Left lung (tissue), 10 donors: Measurements from ENCODE around the gene RHAG. TPM values are rescaled to one million over a fixed set of nuclear protein-coding genes. Genes with fewer than 3 reads are reported as not detected.

Experiments
- ATAC-seq: fragments of 200-7000 bp; cut with Tn5 transposase; one replicate; pipeline ENCODE4 v1.9.1; 2020; ENCODE audit warnings: moderate library complexity
- DNase-seq, 4 donors: peaks; one replicate each; pipeline ENCODE4 v3.0.0-alpha.2; 2013 to 2020
- H3K27ac ChIP-seq, 2 donors: fragments of 200-600 bp; sonication (generic) in 1 of 2; one replicate each; pipeline versions ENCODE4 v1.5.0 to v1.8.0; 2020 to 2021
- H3K27me3 ChIP-seq, 2 donors: fragments of 200-600 bp; sonication (generic) in 1 of 2; one replicate each; pipeline versions ENCODE4 v1.5.0 to v1.8.0; 2020 to 2021
- H3K36me3 ChIP-seq, 2 donors: fragments of 200-600 bp; sonication (generic) in 1 of 2; one replicate each; pipeline versions ENCODE4 v1.5.0 to v1.8.0; 2020 to 2021
- H3K4me1 ChIP-seq, 2 donors: fragments of 200-600 bp; one replicate each; pipeline ENCODE4 v1.8.0; 2021
- H3K4me3 ChIP-seq, 2 donors: fragments of 200-600 bp; sonication (generic) in 1 of 2; one replicate each; pipeline versions ENCODE4 v1.5.0 to v1.8.0; 2020 to 2021; ENCODE audit warnings: mild to moderate bottlenecking in 1 of 2
- H3K9me3 ChIP-seq, 2 donors: fragments of 200-600 bp; sonication (generic) in 1 of 2; one replicate each; pipeline versions ENCODE4 v1.5.0 to v1.8.0; 2020 to 2021
- intact Hi-C, 2 donors: fragments of 100-400 bp; cut with DNase I; formaldehyde crosslinking; loops; one replicate each; pipeline versions ENCODE4 v1.11.2 to v1.14.2; 2022
- polyA plus RNA-seq, 6 donors: library from polyadenylated mRNA; unstranded; fragments of 120-200 nt; gene quantifications; one replicate each; pipeline ENCODE4 v1.2.1, GENCODE V29; 2013; ENCODE audit not compliant: insufficient read length in 6 of 6
- total RNA-seq, 2 donors: library from RNA; stranded (reverse); fragmentation: NEBNext Ultra II Directional; extraction: Animal tissue kit (Norgen Biotek cat#: 25700); gene quantifications; one replicate each; pipeline ENCODE4 v1.2.1, GENCODE V29; 2021
- TF ChIP-seq, protein P1 (sequence below), 2 donors: fragments of 200-600 bp; sonication (generic) in 1 of 2; IDR thresholded peaks; one replicate each; pipeline versions ENCODE4 v1.5.0 to v1.8.0; 2021; ENCODE audit warnings: antibody characterized with exemption in 2 of 2
- donor health status: DM: no; HTN: yes; CAD: no.
- donor health status: DM: no; HTN: no; CAD: no.

RHAG gene
- total and polyA plus RNA-seq, 8 donors, result 1.4 to 2.2 (median 1.9) TPM; not detected in 2

DNA sequence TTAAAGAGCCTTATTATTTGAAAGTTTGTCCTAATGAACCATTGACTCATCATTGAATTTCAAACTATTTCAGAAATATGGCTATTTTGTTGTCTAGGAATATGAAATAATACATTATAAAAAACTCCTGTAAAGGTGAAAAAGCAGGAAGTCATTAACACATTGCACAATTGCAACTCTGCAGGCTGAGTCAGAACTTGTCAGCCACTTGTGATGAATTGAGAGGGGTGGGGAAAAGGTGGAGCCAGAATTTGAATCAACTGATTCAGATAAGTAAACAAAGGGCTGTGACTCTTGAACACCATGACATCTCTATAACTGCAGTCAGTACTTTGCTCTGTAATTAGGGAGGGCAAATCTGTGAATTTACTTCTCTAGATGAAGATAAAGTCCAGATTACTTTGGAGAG, 80.2 kb downstream of the RHAG start:
- ATAC-seq (peak; percentile 92), DNase-seq (peak in 1 of 4 donors; percentile 66)
- H3K4me3 ChIP-seq, result no peak overlapping the region

DNA sequence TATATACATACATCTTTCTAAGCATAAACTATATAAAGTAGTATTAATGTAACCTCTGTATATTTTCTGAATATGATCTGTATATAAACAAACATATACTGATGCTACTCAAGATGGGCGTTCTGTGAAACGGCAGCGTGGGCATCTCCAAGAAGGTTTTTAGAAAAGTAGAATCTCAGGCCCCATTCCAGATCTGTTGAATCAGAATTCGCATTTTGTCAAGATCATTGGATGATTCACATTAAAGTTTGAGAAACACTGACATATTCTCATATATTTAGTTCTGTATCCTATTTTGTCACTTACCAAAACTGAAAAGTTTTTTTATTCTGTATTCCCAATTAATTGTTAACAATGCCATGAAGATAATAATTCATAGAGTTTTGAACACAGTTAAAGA, 80.7 kb downstream of the RHAG start:
- Histone ChIP-seq H3K4me3 (no peak overlapping the region), H3K27ac (peak overlapping the region; percentile 16 to 65), H3K9me3 (no peaks in the 10 kb centered on the region), H3K36me3 (no peaks in the 10 kb centered on the region), H3K4me1 (peaks cover 0 to 9% of the 10 kb centered on the region in 2 donors), H3K27me3 (peaks cover 8 to 24% of the 10 kb centered on the region in 2 donors)
- intact Hi-C loops, result no loop called here
- TF ChIP-seq, protein P1, sequence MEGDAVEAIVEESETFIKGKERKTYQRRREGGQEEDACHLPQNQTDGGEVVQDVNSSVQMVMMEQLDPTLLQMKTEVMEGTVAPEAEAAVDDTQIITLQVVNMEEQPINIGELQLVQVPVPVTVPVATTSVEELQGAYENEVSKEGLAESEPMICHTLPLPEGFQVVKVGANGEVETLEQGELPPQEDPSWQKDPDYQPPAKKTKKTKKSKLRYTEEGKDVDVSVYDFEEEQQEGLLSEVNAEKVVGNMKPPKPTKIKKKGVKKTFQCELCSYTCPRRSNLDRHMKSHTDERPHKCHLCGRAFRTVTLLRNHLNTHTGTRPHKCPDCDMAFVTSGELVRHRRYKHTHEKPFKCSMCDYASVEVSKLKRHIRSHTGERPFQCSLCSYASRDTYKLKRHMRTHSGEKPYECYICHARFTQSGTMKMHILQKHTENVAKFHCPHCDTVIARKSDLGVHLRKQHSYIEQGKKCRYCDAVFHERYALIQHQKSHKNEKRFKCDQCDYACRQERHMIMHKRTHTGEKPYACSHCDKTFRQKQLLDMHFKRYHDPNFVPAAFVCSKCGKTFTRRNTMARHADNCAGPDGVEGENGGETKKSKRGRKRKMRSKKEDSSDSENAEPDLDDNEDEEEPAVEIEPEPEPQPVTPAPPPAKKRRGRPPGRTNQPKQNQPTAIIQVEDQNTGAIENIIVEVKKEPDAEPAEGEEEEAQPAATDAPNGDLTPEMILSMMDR (IDR thresholded peaks at IDR 0.05), result no peak
- ATAC-seq (no peak), DNase-seq (no peak)

More for the DNA sequence above, 80.2 kb downstream of the RHAG start:
- peaks cover 0 to 4% of the 10 kb centered on the region in 2 donors for H3K4me1 ChIP-seq
- intact Hi-C loops, result no loop called here
- H3K36me3 ChIP-seq, result no peaks in the 10 kb centered on the region
- H3K9me3 ChIP-seq, result no peaks in the 10 kb centered on the region
- TF ChIP-seq, protein P1 (IDR thresholded peaks at IDR 0.05), result no peak
- peak overlapping the region; percentile 65 to 67 for H3K27ac ChIP-seq
- H3K27me3 ChIP-seq, result peaks cover 5 to 19% of the 10 kb centered on the region in 2 donors

Other genes starting within 250 kb of the RHAG start
- gene MMUT, start 173.6 kb downstream of the RHAG start, total RNA-seq, result 10 to 100 TPM; 20.6 to 25.5 TPM
- gene MMUT, start 173.6 kb downstream of the RHAG start, polyA plus RNA-seq, result 10 to 100 TPM; 33.2 to 45.7 (median 35.0) TPM
- 1 to 10 TPM; 3.8 to 7.1 TPM for gene CENPQ, start 173.5 kb downstream of the RHAG start, total RNA-seq
- 10 to 100 TPM in 5 of 6 donors, 1 to 10 TPM in 1; 9.0 to 18.3 (median 13.3) TPM for gene CENPQ, start 173.5 kb downstream of the RHAG start, polyA plus RNA-seq
- not detected for gene GLYATL3, start 136.9 kb downstream of the RHAG start, total RNA-seq
- gene GLYATL3, start 136.9 kb downstream of the RHAG start, polyA plus RNA-seq, result not detected
- 1 to 10 TPM; 7.0 to 10.0 TPM for gene C6orf141, start 86.2 kb downstream of the RHAG start, total RNA-seq
- 1 to 10 TPM; 3.0 to 6.3 (median 4.7) TPM for gene C6orf141, start 86.2 kb downstream of the RHAG start, polyA plus RNA-seq
- gene CRISP2, start 76.7 kb upstream of the RHAG start, total RNA-seq, result not detected
- gene CRISP2, start 76.7 kb upstream of the RHAG start, polyA plus RNA-seq, result under 1 TPM; 0.34 to 0.66 (median 0.51) TPM
- gene CRISP3, start 107.5 kb upstream of the RHAG start, total RNA-seq, result not detected
- 1 to 10 TPM in 1 of 6 donors, under 1 TPM in 5; 0.23 to 1.9 (median 0.36) TPM for gene CRISP3, start 107.5 kb upstream of the RHAG start, polyA plus RNA-seq
- not detected for gene PGK2, start 150.4 kb upstream of the RHAG start, total RNA-seq
- gene PGK2, start 150.4 kb upstream of the RHAG start, polyA plus RNA-seq, result under 1 TPM in 1 of 6 donors, not detected in 5; 0.08 TPM
- not detected for gene CRISP1, start 229.7 kb upstream of the RHAG start, total RNA-seq
- gene CRISP1, start 229.7 kb upstream of the RHAG start, polyA plus RNA-seq, result not detected